OCI-LY7 (cell line): Measurements from ENCODE around the gene SNF8.
"Not testable (repeated sequence)": the region's sequence is repeated elsewhere in the genome, so short reads cannot be mapped to it uniquely, and the experiment has no call there.

ENCODE experiments used
- CTCF ChIP-seq: fragments of 200-600 bp; sonication (generic); conservative IDR thresholded peaks from 2 replicates; pipeline ENCODE4 v1.5.1; 2014; ENCODE audit warnings: mild to moderate bottlenecking, antibody characterized with exemption, low read length, moderate library complexity, mixed read lengths
- EZH2phosphoT487 ChIP-seq: fragments of 200-600 bp; sonication (generic); IDR thresholded peaks from 2 replicates; pipeline ENCODE4 v1.6.1; 2018; ENCODE audit warnings: low read depth, borderline replicate concordance, mild to moderate bottlenecking, mixed run types, antibody characterized with exemption, low read length, moderate library complexity, mixed read lengths

- TF ChIP-seq CTCF, EZH2phosphoT487: not testable (repeated sequence)
Observed at GRCh38 chr17:48945261-48945651, 614 bp upstream of the SNF8 start.
